Kidney (tissue), 14 donors: Measurements from ENCODE around the gene EEF1G. TPM values are rescaled to one million over a fixed set of nuclear protein-coding genes. Genes with fewer than 3 reads are reported as not detected.

Experiments used
- DNase-seq, 5 donors: peaks; one replicate each; pipeline ENCODE4 v3.0.0-alpha.2; 2013 to 2020
- FAIRE-seq: peaks from 2 replicates; lab custom pipeline; 2012; peaks lifted over from hg19 to GRCh38; lab: Jason Lieb, UNC
- H3K27ac ChIP-seq, 2 donors: one replicate each; pipeline ENCODE4 v1.7.0; 2013; ENCODE audit warnings: low read depth in 2 of 2, low read length in 2 of 2, inconsistent platforms in 1 of 2
- H3K27me3 ChIP-seq: one replicate; pipeline ENCODE4 v1.7.1; 2013; ENCODE audit warnings: low read length, inconsistent platforms; ENCODE audit not compliant: control insufficient read depth, insufficient read depth
- H3K36me3 ChIP-seq, 3 donors: one replicate each; pipeline versions ENCODE4 v1.7.0 to v1.7.1; 2013; ENCODE audit warnings: low read length in 3 of 3, control low read depth in 1 of 3, inconsistent platforms in 1 of 3; ENCODE audit not compliant: insufficient read depth in 3 of 3, control insufficient read depth in 2 of 3
- H3K4me1 ChIP-seq, 3 donors: one replicate each; pipeline versions ENCODE4 v1.7.0 to v1.7.1; 2013; ENCODE audit warnings: low read length in 3 of 3, inconsistent platforms in 1 of 3, low read depth in 1 of 3; ENCODE audit not compliant: control insufficient read depth in 2 of 3, insufficient read depth in 2 of 3
- H3K4me3 ChIP-seq, 3 donors: one replicate each; pipeline versions ENCODE4 v1.7.0 to v1.8.1; 2013; ENCODE audit warnings: low read length in 3 of 3, control low read depth in 1 of 3, inconsistent platforms in 1 of 3
- H3K9ac ChIP-seq, 3 donors: one replicate each; pipeline versions ENCODE4 v1.7.0 to v1.7.1; 2013; ENCODE audit warnings: low read length in 3 of 3, control low read depth in 1 of 3, inconsistent platforms in 1 of 3
- H3K9me3 ChIP-seq, 3 donors: one replicate each; pipeline versions ENCODE4 v1.7.0 to v1.7.1; 2013; ENCODE audit warnings: low read length in 3 of 3, control low read depth in 1 of 3, inconsistent platforms in 1 of 3; ENCODE audit not compliant: control insufficient read depth in 2 of 3, insufficient read depth in 1 of 3
- intact Hi-C: fragments of 100-400 bp; cut with DNase I; formaldehyde crosslinking; loops from one replicate; pipeline ENCODE4 v1.11.1; 2022
- polyA plus RNA-seq: library from polyadenylated mRNA; stranded (reverse); fragments of 350-450 nt; fragmentation: Illumina TruSeq; extraction: RNeasy Lipid Tissue Mini Kit (QIAGEN cat#74804); gene quantifications from one replicate; pipeline ENCODE4 v1.2.3, GENCODE V29; 2014; ENCODE audit warnings: low read depth, low replicate concordance; ENCODE audit not compliant: insufficient read depth
- total RNA-seq: library from RNA; stranded (reverse); fragmentation: NEBNext Ultra II Directional; extraction: Animal tissue kit (Norgen Biotek cat#: 25700); gene quantifications from one replicate; pipeline ENCODE4 v1.2.1, GENCODE V29; 2021
- TF ChIP-seq, protein P1 (sequence below): IDR thresholded peaks from 3 replicates; pipeline ENCODE4 v1.5.1; 2012; ENCODE audit warnings: mild to moderate bottlenecking, moderate library complexity, borderline replicate concordance; ENCODE audit not compliant: insufficient read depth; ENCODE audit errors: extremely low read depth
- donor health status: control.
- donor health status: control.
- donor health status: control.
- donor health status: control.
- donor health status: control.
- donor health status: DM: yes; HTN: yes; CAD: no.
- donor health status: Normal renal cell carcinoma (clear cell type).

EEF1G gene
- total and polyA plus RNA-seq, 2 donors from 2014 or later: 1,136 to 1,809 TPM

DNA sequence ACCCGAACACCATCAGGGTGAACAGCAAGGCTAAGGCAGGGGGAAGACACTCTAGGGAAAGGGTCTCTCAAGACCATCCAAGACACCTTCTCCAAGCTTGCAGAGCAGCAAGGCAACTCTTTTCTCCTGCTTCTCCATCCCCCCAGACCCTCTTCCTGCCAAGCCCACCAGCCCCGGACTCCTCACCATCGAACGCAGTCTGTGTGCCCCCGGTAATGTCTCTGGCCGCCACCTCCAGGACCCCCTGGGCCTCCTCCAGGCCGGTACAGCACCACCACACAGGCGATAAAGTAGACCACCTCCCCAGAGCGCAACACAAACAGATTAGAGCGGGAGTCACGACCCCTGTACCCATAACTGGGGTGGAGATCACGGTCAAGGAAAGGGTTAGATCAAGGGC lies 35.1 kb upstream of the EEF1G start:
- FAIRE-seq (no peak), DNase-seq (no peak)

DNA sequence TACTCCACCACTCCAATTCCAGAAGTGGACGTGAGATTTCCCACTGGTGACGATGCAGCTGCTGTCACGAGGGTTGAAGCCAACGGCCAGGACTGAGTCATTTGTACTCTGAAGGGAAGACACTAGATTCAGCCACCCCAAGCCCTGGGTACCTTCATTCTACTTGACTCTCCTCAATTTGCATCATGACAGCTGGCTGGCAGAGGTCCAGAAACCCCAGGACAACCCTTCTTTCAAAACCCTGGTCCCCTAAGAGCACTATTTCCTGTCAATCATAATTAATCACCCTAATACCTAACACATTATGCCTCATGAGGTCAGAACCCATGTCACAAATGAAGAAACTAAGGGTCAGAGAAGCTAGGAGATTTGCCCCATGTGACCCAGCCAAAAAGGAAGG lies 34.0 kb upstream of the EEF1G start:
- Histone ChIP-seq H3K36me3 (peaks cover 2 to 15% (median 12%) of the 10 kb centered on the region in 3 donors), H3K9me3 (no peaks in the 10 kb centered on the region), H3K4me3 (no peak overlapping the region), H3K27ac (no peak overlapping the region), H3K9ac (no peak overlapping the region), H3K27me3 (no peaks in the 10 kb centered on the region), H3K4me1 (peaks cover 0 to 21% (median 4%) of the 10 kb centered on the region in 3 donors)
- intact Hi-C loops: no loop called here
- DNase-seq (no peak), FAIRE-seq (no peak)
- TF ChIP-seq, protein P1, sequence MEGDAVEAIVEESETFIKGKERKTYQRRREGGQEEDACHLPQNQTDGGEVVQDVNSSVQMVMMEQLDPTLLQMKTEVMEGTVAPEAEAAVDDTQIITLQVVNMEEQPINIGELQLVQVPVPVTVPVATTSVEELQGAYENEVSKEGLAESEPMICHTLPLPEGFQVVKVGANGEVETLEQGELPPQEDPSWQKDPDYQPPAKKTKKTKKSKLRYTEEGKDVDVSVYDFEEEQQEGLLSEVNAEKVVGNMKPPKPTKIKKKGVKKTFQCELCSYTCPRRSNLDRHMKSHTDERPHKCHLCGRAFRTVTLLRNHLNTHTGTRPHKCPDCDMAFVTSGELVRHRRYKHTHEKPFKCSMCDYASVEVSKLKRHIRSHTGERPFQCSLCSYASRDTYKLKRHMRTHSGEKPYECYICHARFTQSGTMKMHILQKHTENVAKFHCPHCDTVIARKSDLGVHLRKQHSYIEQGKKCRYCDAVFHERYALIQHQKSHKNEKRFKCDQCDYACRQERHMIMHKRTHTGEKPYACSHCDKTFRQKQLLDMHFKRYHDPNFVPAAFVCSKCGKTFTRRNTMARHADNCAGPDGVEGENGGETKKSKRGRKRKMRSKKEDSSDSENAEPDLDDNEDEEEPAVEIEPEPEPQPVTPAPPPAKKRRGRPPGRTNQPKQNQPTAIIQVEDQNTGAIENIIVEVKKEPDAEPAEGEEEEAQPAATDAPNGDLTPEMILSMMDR: no peak

More for the DNA sequence above, 35.1 kb upstream of the EEF1G start:
- H3K27ac ChIP-seq: no peak overlapping the region
- H3K4me3 ChIP-seq: no peak overlapping the region
- H3K9me3 ChIP-seq: no peaks in the 10 kb centered on the region
- intact Hi-C loops: no loop called here
- H3K27me3 ChIP-seq: no peaks in the 10 kb centered on the region
- TF ChIP-seq, protein P1: no peak
- H3K36me3 ChIP-seq: peaks cover 2 to 15% (median 12%) of the 10 kb centered on the region in 3 donors
- H3K9ac ChIP-seq: no peak overlapping the region
- H3K4me1 ChIP-seq: peaks cover 0 to 24% (median 4%) of the 10 kb centered on the region in 3 donors

DNA sequence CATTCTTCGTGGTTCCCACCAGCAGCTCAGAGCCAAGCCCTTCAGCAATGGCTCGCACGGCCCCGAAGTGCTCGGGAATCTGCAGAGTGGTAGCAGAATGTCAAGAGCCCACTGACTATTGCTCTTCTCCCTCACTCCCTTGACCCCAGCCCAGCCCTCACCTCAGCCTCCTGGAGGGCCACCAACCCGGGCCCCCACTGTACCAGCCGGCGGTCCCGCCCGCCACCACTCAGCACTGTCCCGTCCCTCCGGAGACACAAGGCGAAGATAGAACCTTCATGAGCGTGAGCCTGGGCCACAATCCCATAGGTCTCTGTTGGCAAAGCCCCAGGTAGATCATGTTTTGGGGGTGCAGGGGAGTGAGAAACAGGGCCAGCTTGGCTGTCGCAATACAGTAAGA lies 32.2 kb upstream of the EEF1G start:
- Histone ChIP-seq H3K4me1 (peaks cover 0 to 13% (median 0%) of the 10 kb centered on the region in 3 donors), H3K9ac (no peak overlapping the region), H3K36me3 (peaks cover 2 to 15% (median 12%) of the 10 kb centered on the region in 3 donors), H3K27ac (no peak overlapping the region), H3K9me3 (no peaks in the 10 kb centered on the region), H3K27me3 (no peaks in the 10 kb centered on the region), H3K4me3 (no peak overlapping the region)
- intact Hi-C loops: no loop called here
- TF ChIP-seq, protein P1: no peak
- FAIRE-seq (no peak), DNase-seq (peak in 1 of 5 donors; percentile 42)

DNA sequence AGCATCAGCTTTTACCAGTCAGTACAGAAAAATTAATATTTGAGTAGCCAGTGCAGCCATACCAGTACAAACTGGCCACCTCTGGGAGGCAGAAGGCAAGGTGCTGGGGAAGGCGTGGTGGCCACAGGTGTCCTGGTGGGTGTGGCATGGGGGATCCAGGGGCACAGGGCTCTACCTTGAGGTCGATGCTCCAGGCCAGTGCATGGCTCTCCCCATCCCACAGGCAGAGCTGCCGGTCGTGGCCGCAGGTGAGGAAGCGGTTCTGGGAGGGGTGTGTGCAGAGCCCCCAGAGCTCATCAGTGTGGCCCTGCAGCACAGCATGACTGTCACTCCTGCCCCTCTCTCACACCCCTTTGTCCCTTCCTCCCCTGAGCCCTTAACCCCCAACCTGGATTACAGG lies 31.8 kb upstream of the EEF1G start:
- no peak for FAIRE-seq
- peaks cover 1 to 15% (median 12%) of the 10 kb centered on the region in 3 donors for H3K36me3 ChIP-seq

More for the DNA sequence above, 31.8 kb upstream of the EEF1G start:
- TF ChIP-seq, protein P1: no peak
- no peak overlapping the region for H3K27ac ChIP-seq
- intact Hi-C loops: no loop called here
- H3K9ac ChIP-seq: no peak overlapping the region
- H3K9me3 ChIP-seq: no peaks in the 10 kb centered on the region
- H3K4me1 ChIP-seq: peaks cover 0 to 10% (median 1%) of the 10 kb centered on the region in 3 donors
- no peak overlapping the region for H3K4me3 ChIP-seq
- DNase-seq: peak in 1 of 5 donors; percentile 48
- H3K27me3 ChIP-seq: no peaks in the 10 kb centered on the region
